NCI-H1092 treated with DMSO at 0.1 percent for 48 hours (cell line): ENCODE results near the gene INA.
"Not testable (repeated sequence)": the region's sequence is repeated elsewhere in the genome, so short reads cannot be mapped to it uniquely, and the experiment has no call there.

Experiments used
- DNase-seq: peaks from one replicate; lab custom pipeline; 2025; lab: John Stamatoyannopoulos, UW

Gene INA

DNA sequence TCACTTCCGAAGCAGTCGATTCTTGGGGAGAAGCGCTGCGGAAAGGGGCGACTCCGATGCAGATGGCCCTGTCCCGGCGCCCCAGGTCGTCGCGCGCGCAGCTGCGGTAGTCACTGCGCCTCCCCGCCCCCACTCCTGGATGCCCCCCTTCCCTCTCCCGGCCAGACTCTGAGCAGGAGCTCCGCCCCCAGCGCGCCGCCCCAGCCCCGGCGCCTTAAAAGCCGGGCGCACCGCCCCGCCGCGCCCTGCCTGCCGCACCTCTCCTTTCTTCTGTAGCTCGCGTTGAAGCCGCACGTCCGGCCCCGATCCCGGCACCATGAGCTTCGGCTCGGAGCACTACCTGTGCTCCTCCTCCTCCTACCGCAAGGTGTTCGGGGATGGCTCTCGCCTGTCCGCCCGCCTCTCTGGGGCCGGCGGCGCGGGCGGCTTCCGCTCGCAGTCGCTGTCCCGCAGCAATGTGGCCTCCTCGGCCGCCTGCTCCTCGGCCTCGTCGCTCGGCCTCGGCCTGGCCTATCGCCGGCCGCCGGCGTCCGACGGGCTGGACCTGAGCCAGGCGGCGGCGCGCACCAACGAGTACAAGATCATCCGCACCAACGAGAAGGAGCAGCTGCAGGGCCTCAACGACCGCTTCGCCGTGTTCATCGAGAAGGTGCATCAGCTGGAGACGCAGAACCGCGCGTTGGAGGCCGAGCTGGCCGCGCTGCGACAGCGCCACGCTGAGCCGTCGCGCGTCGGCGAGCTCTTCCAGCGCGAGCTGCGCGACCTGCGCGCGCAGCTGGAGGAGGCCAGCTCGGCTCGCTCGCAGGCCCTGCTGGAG lies at the start of gene INA:
Gene INA, plus strand, starts transcription at position 243 of the 817 bp plus-strand sequence. Its CDS starts 74 bp downstream, at position 317.
- peak; percentile 78 for DNase-seq

DNA sequence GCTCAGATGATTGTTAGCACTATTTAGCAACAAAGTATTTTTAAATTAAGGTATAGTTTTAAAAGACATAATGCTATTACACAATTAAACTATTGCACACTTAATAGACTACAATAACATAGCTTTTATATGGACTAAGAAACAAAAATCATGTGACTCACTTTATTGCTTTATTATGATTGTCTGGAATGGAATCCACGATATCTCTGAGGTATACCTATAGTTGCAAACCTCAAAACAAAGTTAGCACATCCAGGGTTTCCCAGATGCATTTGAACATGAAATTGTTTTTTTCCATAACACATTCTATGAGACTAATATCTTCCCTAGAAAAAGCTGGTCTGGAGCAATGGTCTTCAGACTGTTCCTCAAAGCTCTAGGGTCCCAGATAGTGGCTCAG lies 49.5 kb upstream of the INA start:
- no peak for DNase-seq

DNA sequence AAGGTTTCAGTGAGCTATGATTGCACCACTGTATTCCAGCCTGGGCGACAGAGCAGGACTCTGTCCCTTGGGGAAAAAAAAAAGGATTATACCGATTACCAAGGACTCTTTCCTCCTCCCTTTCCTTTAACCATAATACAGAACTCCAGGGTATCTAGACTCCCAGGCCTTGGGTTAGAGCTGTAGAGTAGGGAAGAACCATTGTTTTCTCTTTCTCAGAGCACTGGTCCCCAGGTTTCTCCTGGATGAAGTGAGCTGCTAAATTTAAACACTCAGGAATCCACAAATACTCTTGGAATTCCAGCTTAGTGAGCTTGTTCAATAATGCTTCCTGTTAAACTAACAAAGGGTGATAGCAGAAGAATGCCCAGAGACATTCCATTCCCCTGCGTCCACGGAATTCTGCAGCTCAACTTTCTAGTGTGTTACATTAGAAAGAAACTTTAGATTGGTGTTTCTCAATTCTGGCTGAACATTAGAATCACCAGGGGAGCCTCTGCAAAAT lies 45.8 kb upstream of the INA start:
- DNase-seq: no peak

DNA sequence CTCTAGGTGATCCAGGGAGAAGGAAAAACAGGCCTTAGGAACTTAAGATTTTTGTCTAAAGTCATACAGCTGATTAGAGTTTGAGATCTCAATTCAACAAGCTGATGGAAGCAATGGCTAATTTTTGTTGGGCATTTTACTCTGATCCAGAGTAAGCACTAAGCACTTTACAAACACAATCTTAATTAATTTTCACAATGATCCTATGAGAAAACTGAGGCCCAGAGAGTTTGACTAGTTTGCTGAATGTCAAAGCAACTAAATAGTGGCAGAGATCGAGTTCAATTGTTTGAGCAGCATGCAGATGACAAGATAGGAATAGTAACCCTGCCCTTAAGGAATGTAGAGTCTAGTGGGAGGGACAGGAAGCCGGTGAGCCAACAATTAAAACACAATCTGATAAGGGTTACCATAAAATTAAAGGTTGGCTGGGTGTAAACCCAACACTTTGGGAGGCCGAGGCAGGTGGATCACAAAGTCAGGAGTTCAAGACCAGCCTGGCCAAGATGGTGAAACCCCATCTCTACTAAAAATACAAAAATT lies 44.7 kb upstream of the INA start:
- DNase-seq: no peak

DNA sequence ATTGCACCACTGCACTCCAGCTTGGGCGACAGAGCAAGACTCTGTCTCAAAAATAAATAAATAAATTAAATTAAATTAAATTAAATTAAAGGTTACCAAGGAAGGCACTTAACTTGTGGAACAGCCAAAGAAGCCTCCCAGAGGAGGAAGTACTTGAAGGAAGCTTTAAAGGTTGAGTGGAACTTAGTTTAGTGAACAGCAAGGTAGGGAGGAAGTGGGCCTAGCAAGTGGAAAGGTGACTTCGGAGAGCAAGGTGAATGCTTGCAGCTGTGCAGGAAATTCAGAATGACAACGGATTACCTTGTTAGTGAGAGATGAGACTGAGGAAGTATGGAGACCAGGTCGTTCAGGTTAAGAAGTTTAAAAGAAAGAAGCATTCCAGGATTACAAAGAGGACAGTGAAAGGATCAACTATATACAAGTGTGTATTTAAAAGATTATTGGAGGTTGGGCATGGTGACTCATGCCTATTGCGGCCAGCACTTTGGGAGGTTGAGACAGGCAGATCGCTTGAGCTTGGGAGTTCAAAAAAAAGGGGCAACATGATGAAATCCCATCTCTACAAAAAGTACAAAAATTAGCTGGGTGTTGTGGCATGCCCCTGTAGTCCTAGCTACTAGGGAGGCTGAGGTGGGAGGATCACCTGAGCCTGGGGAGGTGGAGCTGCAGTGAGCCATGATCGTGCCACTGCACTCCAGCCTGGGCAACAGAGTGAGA lies 44.0 kb upstream of the INA start:
- no peak for DNase-seq

DNA sequence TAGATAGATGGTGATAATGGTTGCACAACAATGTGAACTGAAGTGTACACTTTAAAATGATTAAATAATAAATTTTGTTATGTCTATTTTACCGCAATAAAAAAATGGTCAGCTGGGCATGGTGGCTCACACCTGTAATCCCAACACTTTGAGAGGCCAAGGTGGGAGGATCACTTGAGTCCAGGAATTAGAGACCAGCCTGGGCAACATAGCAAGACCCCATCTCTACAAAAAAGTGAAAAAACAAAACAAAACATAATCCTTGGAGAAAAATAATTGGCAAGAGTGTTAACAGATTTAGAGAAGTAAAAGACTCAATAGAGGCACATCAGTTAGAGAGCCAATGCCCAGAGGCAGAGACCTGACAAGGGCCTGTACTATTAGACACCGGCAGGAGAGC lies 41.2 kb upstream of the INA start:
- no peak for DNase-seq

DNA sequence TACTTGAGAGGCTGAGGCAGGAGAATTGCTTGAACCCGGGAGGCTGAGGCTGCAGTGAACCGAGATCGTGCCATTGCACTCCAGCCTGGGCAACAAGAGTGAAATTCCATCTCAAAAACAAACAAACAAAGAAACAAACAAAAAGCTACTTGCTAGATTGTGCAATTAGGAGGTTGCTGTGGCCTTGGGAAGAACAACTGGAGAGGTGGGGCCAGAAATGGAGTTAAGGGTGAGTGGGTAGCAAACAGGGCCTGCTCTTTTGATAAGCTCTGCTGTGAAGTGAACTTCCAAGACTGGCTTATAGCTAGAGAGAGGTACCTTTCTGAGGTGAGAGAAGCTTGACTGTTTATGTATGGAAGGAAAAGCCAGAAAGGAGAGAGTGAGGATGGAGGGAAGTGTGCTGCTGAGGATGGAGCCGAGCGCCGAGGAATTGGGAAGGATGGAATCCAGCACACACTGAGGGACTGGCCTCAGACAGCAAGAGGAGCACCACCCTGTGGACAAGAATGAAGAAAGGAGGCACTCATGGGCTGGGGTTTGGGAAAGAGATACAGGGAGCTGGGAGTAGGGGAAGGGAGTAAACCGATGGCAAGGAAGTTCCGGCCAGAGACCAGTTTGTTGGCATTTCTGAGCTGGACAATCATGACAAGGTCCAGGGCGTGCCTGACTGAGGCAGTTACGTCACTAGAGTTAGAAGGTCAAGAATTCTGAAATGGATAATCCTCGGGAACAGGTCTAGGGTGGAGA lies 38.3 kb upstream of the INA start:
- DNase-seq: no peak

DNA sequence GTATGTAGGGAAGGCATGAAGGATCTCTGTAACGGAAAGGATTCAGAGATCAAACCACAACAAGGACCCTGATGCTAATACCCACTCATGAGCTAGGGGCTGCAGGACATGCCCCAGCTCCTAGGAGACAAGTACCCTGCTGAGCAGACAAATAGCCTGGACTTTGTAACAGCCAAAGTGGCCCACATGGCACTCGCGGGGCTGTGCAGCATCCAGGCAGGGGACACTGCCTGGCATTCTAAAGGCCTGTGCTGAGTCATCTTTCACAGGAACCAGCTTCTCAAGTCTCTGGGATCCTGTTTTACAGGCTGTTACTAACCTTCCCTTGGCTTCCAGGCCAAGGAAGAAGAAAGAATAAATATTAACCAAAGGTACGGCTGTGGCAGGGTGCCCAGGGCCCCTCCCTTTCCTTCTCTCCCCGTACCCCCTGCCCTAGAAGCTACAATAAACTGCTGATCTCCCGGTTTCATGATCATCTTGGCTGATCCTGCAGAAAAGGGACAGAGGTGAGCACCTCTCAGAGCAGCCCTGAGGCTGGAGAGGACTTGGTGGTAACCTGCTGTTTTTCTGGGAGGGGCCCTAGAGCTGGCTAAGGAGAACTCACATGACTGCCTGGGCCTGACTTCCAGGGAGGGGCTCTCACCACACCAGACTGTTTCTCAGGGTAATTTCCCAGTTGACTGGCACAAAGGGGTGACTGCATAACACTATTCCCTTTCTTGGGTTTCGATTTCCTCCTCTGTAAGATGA lies 35.5 kb upstream of the INA start:
- DNase-seq: no peak

DNA sequence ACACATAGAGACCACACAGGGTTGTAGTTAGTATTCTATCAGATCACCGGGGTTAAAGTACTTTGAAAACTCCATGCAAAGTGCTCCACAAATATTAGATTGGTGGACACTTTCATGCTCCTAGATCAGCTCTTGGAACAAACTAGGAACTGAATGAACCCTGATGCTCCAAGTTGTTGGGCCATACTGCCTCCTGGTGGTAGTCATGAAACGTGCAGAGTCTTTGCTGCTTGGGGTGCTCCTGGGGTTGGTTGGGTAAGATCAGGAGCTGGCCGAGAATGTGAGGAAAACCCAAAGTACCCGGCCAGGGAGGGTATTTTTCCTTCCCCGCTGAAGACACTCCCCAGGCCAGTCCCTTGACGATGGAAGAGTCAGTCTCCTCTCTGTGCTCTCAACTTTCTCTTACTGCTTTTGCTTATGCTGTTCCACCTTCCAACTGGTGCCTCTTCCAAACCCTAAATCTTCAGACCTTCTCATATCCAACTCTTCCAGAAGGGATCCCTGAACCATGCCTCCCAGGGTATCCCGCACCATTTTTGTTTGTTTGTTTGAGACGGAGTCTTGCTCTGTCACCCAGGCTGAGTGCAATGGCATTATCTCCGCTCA lies 32.2 kb upstream of the INA start:
- DNase-seq: peak; percentile 29

DNA sequence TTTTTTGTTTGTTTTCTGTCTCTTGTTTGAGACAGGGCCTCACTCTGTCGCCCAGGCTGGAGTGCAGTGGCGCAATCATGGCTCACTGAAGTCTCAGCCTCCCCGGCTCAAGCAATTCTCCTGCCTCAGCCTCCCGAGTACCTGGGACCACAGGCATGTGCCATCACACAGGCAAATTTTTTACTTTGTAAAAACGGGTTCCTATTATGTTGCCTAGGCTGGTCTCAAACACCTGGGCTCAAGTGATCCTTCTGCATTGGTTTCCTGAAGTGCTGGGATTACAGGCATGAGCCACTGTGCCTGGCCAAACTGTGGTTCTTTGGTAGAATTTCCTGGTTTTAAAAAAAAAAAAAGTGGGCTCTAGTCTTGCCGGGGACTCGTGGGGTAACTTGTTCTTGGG lies 31.4 kb upstream of the INA start, which contains the start of gene RPEL1:
Gene RPEL1, plus strand, starts transcription at position 301 of the 400 bp plus-strand sequence. CDS start 110 bp downstream, outside the sequence.
- not testable (repeated sequence) for DNase-seq

DNA sequence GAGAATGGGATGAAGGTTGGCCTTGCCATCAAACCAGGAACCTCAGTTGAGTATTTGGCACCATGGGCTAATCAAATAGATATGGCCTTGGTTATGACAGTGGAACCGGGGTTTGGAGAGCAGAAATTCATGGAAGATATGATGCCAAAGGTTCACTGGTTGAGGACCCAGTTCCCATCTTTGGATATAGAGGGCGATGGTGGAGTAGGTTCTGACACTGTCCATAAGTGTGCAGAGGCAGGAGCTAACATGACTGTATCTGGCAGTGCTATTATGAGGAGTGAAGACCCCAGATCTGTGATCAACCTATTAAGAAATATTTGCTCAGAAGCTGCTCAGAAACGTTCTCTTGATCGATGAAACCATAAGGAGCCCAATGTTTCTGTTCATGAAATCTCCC lies 30.6 kb upstream of the INA start:
- no peak for DNase-seq

DNA sequence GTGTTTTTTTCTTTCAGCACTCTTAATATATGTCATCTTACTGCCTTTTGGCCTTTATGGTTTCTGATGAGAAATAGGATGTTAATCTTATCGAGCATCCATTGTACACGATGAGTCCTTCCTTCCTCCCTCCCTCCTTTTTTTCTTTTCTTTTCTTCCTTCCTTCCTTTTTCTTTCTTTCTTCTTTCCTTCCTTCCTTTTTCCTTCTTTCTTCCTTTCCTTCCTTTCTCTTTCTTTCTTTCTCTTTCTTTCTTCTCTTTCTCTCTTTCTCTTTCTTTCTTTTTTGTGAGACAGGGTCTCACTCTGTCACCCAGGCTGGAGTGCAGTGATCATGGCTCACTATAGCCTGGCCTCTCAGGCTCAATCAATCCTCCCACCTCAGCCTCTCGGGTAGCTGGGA lies 22.8 kb upstream of the INA start:
- DNase-seq: no peak

DNA sequence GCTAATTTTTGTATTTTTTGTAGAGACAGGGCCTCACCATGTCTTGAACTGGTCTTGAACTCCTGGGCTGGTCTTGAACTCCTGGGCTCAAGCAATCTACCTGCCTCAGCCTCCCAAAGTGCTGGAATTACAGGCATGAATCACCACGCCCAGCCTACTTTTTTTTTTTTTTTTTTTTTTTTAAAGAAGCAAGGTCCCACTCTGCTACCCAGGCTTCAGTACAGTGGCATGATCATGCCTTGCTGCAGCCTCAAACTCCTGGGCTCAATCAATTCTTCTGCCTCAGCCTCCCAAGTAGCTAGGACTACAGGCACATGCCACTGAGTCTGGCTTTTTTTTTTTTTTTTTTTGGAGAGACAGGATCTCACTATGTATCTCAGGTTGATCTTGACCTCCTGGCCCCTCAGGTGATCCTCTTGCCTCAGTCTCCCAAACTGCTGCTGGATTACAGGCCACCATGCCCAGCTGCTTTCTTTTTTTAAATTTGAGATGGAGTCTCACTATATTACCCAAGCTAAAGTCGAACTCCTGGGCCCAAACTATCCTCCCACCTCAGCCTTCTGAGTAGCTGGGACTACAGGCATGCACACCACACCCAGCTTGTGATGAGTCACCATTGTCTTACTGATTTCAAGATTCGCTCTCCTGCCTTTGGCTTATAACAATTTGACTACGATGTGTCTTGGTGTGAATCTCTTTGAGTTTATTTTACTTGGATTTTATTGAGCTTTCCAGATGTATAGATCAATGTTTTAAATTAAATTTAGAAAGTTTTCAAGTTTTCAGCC lies 22.2 kb upstream of the INA start:
- no peak for DNase-seq

DNA sequence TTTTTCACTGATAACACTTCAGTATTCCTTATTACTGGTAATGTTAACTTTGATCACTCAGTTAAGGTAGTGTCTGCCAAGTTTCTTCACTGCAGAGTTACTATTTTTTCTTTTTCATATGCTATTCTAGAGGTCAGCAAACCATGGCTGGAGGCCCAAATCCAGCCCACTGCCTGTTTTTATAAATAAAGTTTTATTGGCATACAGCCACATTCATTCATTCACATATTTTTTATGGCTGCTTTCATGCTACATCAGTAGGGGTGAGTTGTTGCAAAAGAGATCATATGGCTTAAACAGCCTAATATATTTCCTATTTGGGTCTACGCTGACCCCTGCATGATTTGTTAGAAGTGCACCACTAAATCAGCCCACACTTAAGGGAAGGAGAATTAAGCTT lies 20.3 kb upstream of the INA start:
- DNase-seq: no peak

DNA sequence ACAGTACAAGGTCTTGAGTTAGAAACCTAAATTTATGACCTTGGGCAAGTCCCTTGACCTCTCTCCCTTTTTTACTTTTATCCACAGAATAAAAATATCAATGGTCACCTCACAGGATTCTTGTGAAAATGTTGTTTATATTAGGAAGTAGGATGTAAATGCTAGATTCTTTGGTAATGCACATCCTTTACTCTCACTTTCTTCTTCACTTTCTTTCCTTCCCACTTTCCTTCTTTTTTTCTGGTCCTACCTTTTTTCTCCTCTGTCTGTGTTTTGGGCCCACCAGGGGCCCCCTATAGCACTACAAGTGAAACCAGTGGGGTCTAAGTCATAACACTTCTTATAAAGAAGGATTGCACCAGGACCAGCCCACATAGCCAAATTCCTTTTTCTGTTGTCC lies 19.1 kb upstream of the INA start:
- no peak for DNase-seq

DNA sequence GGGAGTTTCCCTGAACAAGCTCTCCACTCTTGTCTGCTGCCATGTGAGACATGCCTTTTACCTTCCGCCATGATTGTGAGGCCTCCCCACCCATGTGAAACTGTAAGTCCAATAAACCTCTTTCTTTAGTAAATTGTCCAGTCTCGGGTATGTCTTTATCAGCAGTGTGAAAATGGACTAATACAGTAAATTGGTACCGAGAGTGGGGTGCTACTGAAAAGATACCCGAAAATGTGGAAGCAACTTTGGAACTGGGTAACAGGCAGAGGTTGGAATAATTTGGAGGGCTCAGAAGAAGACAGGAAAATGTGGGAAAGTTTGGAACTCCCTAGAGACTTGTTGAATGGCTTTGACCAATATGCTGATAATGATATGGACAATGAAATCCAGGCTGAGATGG lies 18.0 kb upstream of the INA start:
- DNase-seq: not testable (repeated sequence)

DNA sequence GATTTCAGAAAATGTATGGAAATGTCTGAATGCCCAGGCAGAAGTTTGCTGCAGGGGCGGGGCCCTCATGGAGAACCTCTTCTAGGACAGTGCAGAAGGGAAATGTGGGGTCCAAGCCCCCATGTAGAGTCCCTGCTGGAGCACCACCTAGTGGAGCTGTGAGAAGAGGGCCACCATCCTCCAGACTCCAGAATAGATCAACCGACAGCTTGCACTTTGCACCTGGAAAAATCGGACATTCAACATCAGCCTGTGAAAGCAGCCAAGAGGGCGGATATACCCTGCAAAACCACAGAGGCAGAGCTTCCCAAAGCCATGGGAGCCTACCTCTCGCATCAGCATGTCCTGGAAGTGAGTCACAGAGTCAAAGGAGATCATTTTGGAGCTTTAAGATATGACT lies 16.9 kb upstream of the INA start:
- DNase-seq: no peak

DNA sequence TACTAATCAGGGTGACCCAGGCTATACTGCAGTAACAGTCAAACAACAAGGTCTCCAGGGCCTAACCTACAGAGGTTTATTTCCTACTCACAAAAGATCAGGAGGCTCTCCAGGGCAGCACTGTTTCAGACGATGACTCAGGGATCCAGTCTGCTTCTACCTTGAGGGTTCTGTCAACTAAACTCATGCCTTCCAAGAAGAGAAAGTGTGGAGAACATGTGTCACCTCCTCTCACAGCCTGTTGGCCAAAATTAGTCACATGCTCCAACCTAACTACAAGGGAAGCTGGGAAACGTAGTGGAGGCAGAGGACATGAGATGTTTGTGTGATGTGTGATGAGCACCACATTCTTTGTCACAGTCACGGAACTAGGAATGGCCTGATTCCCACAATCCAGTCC lies 14.7 kb upstream of the INA start:
- DNase-seq: no peak

DNA sequence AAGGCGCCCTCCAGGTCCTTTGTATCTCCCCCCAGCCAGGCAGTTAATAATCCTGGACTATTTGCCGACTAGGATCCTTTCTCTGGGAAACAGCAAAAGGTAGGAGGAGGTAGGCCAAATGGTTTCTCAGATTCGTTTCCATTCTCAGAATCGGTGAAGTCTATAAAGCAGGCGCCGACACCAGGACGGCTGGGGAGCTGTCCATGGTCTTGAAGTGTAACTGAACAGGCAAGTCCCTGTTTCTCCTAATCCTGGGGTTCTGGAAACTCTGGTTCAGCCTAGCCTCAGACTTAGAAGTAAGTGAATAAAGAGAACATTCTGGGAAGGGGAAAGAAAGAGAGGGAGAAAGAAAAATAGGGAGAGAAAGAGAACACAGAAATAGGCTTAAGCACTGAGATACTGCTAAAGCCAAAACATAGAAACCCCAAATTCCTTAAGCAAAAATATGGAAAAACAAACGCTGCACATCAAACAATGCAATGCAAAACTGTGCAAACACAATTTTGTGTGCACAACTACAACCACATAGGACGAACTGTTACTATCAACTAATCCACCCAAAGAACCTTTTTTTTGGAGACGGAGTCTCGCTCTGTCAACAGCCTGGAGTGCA lies 11.1 kb upstream of the INA start:
- no peak for DNase-seq

DNA sequence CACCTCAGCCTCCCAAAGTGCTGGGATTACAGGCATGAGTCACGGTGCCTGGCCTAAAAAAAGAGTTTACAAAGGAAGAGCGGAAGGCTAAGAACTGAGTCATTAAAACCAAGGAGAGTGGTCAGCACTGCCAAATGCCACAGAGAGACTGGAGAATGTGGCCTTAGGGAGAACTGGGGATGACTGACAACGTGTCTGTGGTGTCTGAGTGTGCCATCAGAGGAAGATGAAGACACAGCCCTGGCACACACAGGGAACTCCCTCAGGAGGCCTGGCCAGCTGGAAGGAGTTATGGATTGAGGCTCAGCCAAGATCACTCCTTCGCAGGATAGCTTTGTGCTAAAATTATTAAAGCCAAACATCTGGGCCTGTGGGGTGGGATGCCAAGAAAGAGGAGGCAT lies 3.9 kb upstream of the INA start:
- DNase-seq: no peak
